RWPE1 (cell line): ENCODE data around the gene STARD8.

Experiments
- CTCF ChIA-PET: fragments of 350-600 bp; sonication (Branson Sonifier 250); formaldehyde crosslinking; extraction: SDS; loops from one replicate; lab custom pipeline; 2021; lab: Yijun Ruan, JAX
- POLR2A ChIA-PET: fragments of 400-600 bp; formaldehyde crosslinking; extraction: SDS; loops from one replicate; lab custom pipeline; 2020; ENCODE audit warnings: antibody characterized with exemption; ENCODE audit not compliant: low non-redundant PET; lab: Yijun Ruan, JAX
- DNase-seq: peaks from one replicate; pipeline ENCODE4 v3.0.0; 2012; ENCODE audit warnings: low spot score
- H3K27ac ChIP-seq: fragments of 450-650 bp; 2 replicates; pipeline ENCODE4 v1.5.1; 2017
- CTCF ChIP-seq: fragments of 450-650 bp; conservative IDR thresholded peaks from 2 replicates; pipeline ENCODE4 v1.5.1; 2017; ENCODE audit warnings: low read depth, mild to moderate bottlenecking

STARD8 gene

GRCh38 chrX:68693481-68694434 is 46.3 kb downstream of the STARD8 start:
- peak; percentile 5 for DNase-seq
- no peak overlapping the region for H3K27ac ChIP-seq
- CTCF ChIA-PET, result no interaction called here
- POLR2A ChIA-PET, result no interaction called here
- no peak for TF ChIP-seq CTCF

DNA sequence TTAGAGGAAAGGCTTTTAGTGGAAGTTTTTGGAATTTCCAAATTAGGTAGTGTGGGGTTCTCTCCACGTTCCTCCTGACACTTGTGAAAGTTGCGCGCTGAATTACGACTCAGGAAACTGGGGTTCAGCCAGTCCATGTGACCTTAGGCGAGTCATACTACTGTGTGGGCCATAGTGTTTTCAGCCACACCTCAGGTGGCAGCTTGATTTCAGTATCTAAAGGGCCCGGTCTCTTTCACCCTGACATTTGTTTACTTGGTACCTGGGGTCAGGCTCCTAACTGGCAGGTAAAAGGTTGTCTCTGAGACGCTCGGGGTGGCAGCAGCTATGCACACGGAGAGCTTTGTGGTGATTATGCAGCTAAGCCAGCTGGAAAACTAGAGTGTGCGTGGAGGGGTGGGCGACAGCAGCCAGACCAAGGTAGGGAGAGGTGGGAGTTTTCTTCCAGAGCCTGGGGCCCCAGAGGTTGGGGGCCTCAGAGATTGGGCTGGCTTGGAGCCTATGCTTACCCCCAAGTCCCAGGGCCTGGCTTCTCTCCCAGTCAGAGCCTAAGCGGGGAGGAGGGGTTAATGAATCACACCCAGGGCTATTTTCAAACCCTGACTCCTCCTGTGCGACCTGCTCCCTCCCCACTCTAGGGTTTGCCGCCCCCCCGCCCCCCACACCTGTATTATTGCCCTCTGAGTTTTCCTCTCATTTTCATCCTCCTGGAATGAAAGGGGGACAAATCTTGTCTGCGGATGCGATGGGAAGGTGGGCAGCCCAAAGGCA is 47.2 kb downstream of the STARD8 start:
- ChIA-PET POLR2A (no interaction called here), CTCF (no interaction called here)
- no peak for TF ChIP-seq CTCF
- DNase-seq, result no peak
- no peak overlapping the region for H3K27ac ChIP-seq

- CTCF ChIA-PET, result no interaction called here
- no peak overlapping the region for H3K27ac ChIP-seq
- POLR2A ChIA-PET, result no interaction called here
- TF ChIP-seq CTCF, result no peak
- DNase-seq, result no peak
These were observed 47.9 kb downstream of the STARD8 start for GRCh38 chrX:68695206-68695845.

- ChIA-PET CTCF (no interaction called here), POLR2A (no interaction called here)
- H3K27ac ChIP-seq, result no peak overlapping the region
These were observed 49.0 kb downstream of the STARD8 start for GRCh38 chrX:68696267-68696990.

GRCh38 chrX:68697036-68697435 is 49.6 kb downstream of the STARD8 start:
- CTCF ChIA-PET, result no interaction called here

More at GRCh38 chrX:68696267-68696990, 49.0 kb downstream of the STARD8 start:
- no peak for TF ChIP-seq CTCF
- no peak for DNase-seq

More at GRCh38 chrX:68697036-68697435, 49.6 kb downstream of the STARD8 start:
- H3K27ac ChIP-seq, result no peak overlapping the region
- no peak for TF ChIP-seq CTCF
- no peak for DNase-seq
- POLR2A ChIA-PET, result no interaction called here
